Measurements from ENCODE around the gene PACSIN2.
"Not testable (repeated sequence)": the region's sequence is repeated elsewhere in the genome, so short reads cannot be mapped to it uniquely, and the experiment has no call there.

Gene PACSIN2

DNA sequence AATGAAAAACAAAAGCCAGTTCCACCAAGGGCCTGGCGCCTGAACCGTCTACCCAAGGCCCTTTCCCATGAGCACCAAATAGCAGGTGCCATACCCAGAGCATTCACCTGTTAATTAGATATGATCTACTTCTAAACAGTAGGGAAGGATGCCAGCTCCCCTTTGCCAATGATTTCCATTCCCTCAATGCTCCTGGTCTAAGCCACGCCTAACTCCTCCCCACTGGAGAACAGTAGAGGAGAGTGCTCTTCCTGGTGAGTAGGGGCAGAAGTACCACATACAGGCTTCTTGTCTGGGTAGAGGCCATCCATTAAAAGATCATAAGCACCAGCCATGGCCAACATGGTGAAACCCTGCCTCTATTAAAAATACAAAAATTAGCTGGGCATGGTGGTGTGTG lies 40.7 kb downstream of the PACSIN2 start:
- Histone ChIP-seq H3K27me3 (ENCODE audit: insufficient read depth, poor library complexity, severe bottlenecking) (no peaks in the 10 kb centered on the region), H3K27ac (replicated peaks) (no peak overlapping the region), H3K4me3 (replicated peaks; ENCODE audit: insufficient read depth, low read length) (no peak overlapping the region)
- no peak for TF ChIP-seq SPI1 (IDR thresholded peaks at IDR 0.05; ENCODE audit: borderline replicate concordance, low read depth)
- no peak for TF ChIP-seq POLR2AphosphoS5 (IDR thresholded peaks at IDR 0.05; ENCODE audit: low read depth)
- no peak for TF ChIP-seq CTCF (IDR thresholded peaks at IDR 0.05; ENCODE audit: insufficient read depth, low read length)
- TF ChIP-seq GABPA (IDR thresholded peaks at IDR 0.05; ENCODE audit: low read depth) = no peak
- TF ChIP-seq REST (IDR thresholded peaks at IDR 0.05; ENCODE audit: insufficient replicate concordance, low read depth) = no peak
- no peak for DNase-seq (ENCODE audit: low read depth in 1 of 2, low spot score in 1 of 2)

DNA sequence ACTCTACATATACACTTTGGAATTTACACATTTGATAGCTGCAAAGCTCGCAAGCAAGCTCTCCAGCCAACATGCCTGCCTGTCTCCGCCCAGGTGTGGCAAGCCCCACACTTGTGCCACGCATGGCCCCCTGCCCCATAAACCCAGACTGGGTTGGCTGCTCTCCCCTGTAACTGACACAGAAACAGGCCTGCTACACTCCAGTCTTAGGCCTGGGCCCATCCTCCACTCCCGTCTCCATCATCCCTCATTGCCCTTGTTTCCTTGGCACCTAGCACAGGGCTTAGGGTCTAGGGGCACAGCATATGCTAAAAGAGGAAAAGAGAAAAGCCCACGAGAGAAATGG lies 41.4 kb downstream of the PACSIN2 start:
- Histone ChIP-seq H3K27ac (replicated peaks) (no peak overlapping the region; the same call in 1 of the 2 replicates), H3K4me3 (replicated peaks; ENCODE audit: insufficient read depth, low read length) (no peak overlapping the region), H3K27me3 (ENCODE audit: insufficient read depth, poor library complexity, severe bottlenecking) (no peaks in the 10 kb centered on the region)
- no peak for TF ChIP-seq REST (IDR thresholded peaks at IDR 0.05; ENCODE audit: insufficient replicate concordance, low read depth)
- no peak for TF ChIP-seq GABPA (IDR thresholded peaks at IDR 0.05; ENCODE audit: low read depth)
- no peak for TF ChIP-seq CTCF (IDR thresholded peaks at IDR 0.05; ENCODE audit: insufficient read depth, low read length)
- TF ChIP-seq SPI1 (IDR thresholded peaks at IDR 0.05; ENCODE audit: borderline replicate concordance, low read depth) = no peak
- no peak for TF ChIP-seq POLR2AphosphoS5 (IDR thresholded peaks at IDR 0.05; ENCODE audit: low read depth)
- no peak for DNase-seq (ENCODE audit: low read depth in 1 of 2, low spot score in 1 of 2)

DNA sequence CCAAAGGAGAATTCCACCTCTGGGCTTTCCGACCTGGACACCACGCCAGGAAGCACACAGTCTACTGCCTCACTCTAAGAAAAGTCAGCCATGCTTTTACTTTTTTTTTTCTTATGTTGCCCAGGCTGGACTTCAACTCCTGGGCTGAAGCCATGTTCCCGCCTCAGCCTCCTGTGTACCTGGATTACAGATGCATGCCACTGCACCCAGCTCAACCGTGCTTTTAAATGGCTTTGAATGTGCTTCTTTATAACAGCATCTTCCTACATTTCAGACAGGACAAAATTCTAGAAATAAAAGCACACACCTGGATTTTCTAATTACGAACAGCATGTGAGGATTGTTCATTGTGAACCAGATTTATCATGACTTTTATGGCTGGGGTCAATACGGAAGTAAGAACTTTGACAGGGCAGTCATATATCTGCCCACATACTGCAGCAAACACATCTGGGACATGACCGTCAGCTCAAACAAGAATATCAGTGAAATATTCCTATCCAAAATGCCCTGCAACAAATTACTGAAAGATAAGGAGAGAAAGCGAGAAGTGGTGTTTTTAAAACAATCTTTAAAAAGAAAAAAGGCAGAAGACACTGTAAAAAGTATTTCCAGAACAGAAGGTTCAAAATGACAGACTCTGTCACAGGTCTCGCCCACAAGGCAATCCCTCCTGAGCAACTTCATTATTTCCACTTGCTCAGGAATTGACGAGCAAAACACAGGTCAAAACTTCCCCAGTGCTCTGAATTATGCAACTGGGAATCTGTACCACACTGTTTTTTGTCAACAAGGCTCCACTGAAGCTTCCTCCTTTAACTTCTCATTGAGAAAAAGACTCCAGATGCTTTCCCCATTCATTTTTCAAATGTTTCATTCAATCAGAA lies 42.1 kb downstream of the PACSIN2 start:
- no peak overlapping the region for H3K4me3 ChIP-seq (replicated peaks; ENCODE audit: insufficient read depth, low read length)
- DNase-seq (ENCODE audit: low read depth in 1 of 2, low spot score in 1 of 2) = peak in 1 of 2 experiments; percentile 83
- TF ChIP-seq POLR2AphosphoS5 (IDR thresholded peaks at IDR 0.05; ENCODE audit: low read depth) = no peak
- no peak for TF ChIP-seq REST (IDR thresholded peaks at IDR 0.05; ENCODE audit: insufficient replicate concordance, low read depth)
- peak; percentile 13; the same call in 1 of the 2 replicates for TF ChIP-seq SPI1 (IDR thresholded peaks at IDR 0.05; ENCODE audit: borderline replicate concordance, low read depth)
- no peak for TF ChIP-seq CTCF (IDR thresholded peaks at IDR 0.05; ENCODE audit: insufficient read depth, low read length)
- no peak for TF ChIP-seq GABPA (IDR thresholded peaks at IDR 0.05; ENCODE audit: low read depth)
- no peaks in the 10 kb centered on the region for H3K27me3 ChIP-seq (ENCODE audit: insufficient read depth, poor library complexity, severe bottlenecking)
- H3K27ac ChIP-seq (replicated peaks) = peak overlapping the region; percentile 29; the same call in 1 of the 2 replicates

GRCh38 chr22:42971473-42971860 lies 43.5 kb downstream of the PACSIN2 start:
- not testable (repeated sequence) for H3K27me3 ChIP-seq (ENCODE audit: insufficient read depth, poor library complexity, severe bottlenecking); H3K27ac ChIP-seq (replicated peaks); DNase-seq (ENCODE audit: low read depth in 1 of 2, low spot score in 1 of 2); H3K4me3 ChIP-seq (replicated peaks; ENCODE audit: insufficient read depth, low read length)
